ENCODE data around the gene DGCR2.

- TF ChIP-seq YY1 (IDR thresholded peaks at IDR 0.05; ENCODE audit: insufficient read depth, insufficient read length) = no peak
- no peak for TF ChIP-seq SUZ12 (IDR thresholded peaks at IDR 0.05; ENCODE audit: extremely low read depth, insufficient read depth, insufficient read length)
- no peak for TF ChIP-seq ZNF274 (IDR thresholded peaks at IDR 0.05; ENCODE audit: low read depth, low read length)
Observed at GRCh38 chr22:19038164-19038546, 84.1 kb downstream of the DGCR2 start.
